H1 (cell line): ENCODE measurements around the gene IFNW1. TPM values are rescaled to one million over a fixed set of nuclear protein-coding genes. Genes with fewer than 3 reads are reported as not detected.

Source experiments
- CTCF ChIA-PET: fragments of 300-600 bp; sonication (Branson Sonifier 250); formaldehyde crosslinking; loops from one replicate; lab custom pipeline; 2021; ENCODE audit not compliant: partially characterized antibody; lab: Charles Lee
- POLR2A ChIA-PET: fragments of 300-600 bp; sonication (Branson Sonifier 250); formaldehyde crosslinking; loops from one replicate; lab custom pipeline; 2021; ENCODE audit warnings: inconsistent platforms; ENCODE audit not compliant: partially characterized antibody; lab: Charles Lee
- DNase-seq, 2 experiments: peaks; one replicate each; pipeline versions ENCODE4 v3.0.0 to v3.0.0-alpha.2; 2010 to 2022; ENCODE audit warnings: low spot score in 2 of 2, low read depth in 1 of 2, mixed read lengths in 1 of 2
- FAIRE-seq: peaks from 2 replicates; lab custom pipeline; 2011; peaks lifted over from hg19 to GRCh38; lab: Jason Lieb, UNC
- H2AFZ ChIP-seq: 2 replicates; pipeline ENCODE4 v1.8.1; 2012; ENCODE audit warnings: low read length, inconsistent platforms
- H2AK5ac ChIP-seq: 2 replicates; pipeline ENCODE4 v1.6.1; 2013; ENCODE audit warnings: low read depth, low read length
- H2BK120ac ChIP-seq: replicated peaks from 2 replicates; pipeline ENCODE3; 2013; ENCODE audit warnings: low read depth, low read length, inconsistent platforms
- H2BK12ac ChIP-seq: 2 replicates; pipeline ENCODE4 v1.6.1; 2013; ENCODE audit warnings: low read depth, low read length
- H2BK15ac ChIP-seq: 2 replicates; pipeline ENCODE4 v1.6.1; 2013; ENCODE audit warnings: low read length
- H2BK20ac ChIP-seq: 2 replicates; pipeline ENCODE4 v1.6.1; 2013; ENCODE audit warnings: low read length
- H2BK5ac ChIP-seq: 2 replicates; pipeline ENCODE4 v1.6.1; 2013; ENCODE audit warnings: low read depth, low read length
- H3K14ac ChIP-seq: 2 replicates; pipeline ENCODE4 v1.6.1; 2013; ENCODE audit warnings: inconsistent platforms; ENCODE audit not compliant: insufficient read length
- H3K18ac ChIP-seq: 2 replicates; pipeline ENCODE4 v1.6.1; 2013; ENCODE audit warnings: low read length; ENCODE audit errors: extremely low read depth
- H3K23ac ChIP-seq: 2 replicates; pipeline ENCODE4 v1.6.1; 2013; ENCODE audit warnings: inconsistent platforms; ENCODE audit not compliant: insufficient read length
- H3K23me2 ChIP-seq: 2 replicates; pipeline ENCODE4 v1.6.1; 2013; ENCODE audit warnings: low read depth, low read length
- H3K27ac ChIP-seq: 2 replicates; pipeline ENCODE4 v1.6.1; 2011; ENCODE audit warnings: low read depth, low read length, inconsistent platforms
- H3K27me3 ChIP-seq, 4 experiments: replicated peaks in 1 of 4; 1 replicate in 1 of 4; 2 replicates in 3 of 4; pipeline versions ENCODE4 v1.6.1 to v1.8.1; 2011 to 2013; ENCODE audit warnings: low read length in 3 of 4, mild to moderate bottlenecking in 3 of 4, inconsistent platforms in 2 of 4, mixed read lengths in 2 of 4, moderate library complexity in 1 of 4; ENCODE audit not compliant: control insufficient read depth in 3 of 4, insufficient read depth in 3 of 4; ENCODE audit errors: extremely low read depth in 1 of 4
- H3K36me3 ChIP-seq, 4 experiments: 2 replicates each; pipeline versions ENCODE4 v1.6.1 to v1.8.1; 2011 to 2013; ENCODE audit warnings: mild to moderate bottlenecking in 4 of 4, low read length in 3 of 4, moderate library complexity in 2 of 4, control low read depth in 1 of 4, inconsistent platforms in 1 of 4; ENCODE audit not compliant: insufficient read depth in 4 of 4, control insufficient read depth in 2 of 4
- H3K4ac ChIP-seq: replicated peaks from 2 replicates; pipeline ENCODE3; 2013; ENCODE audit warnings: low read length, low read depth, mixed read lengths, inconsistent platforms; ENCODE audit not compliant: insufficient read length
- H3K4me1 ChIP-seq, 4 experiments: replicated peaks in 1 of 4; 1 replicate in 1 of 4; 2 replicates in 3 of 4; pipeline versions ENCODE4 v1.6.1 to v1.8.1; 2011 to 2013; ENCODE audit warnings: low read length in 3 of 4, inconsistent platforms in 2 of 4, mixed read lengths in 1 of 4; ENCODE audit not compliant: insufficient read depth in 4 of 4, control insufficient read depth in 3 of 4
- H3K4me2 ChIP-seq, 2 experiments: 2 replicates each; pipeline versions ENCODE4 v1.6.1 to v1.8.1; 2011 to 2013; ENCODE audit warnings: low read depth in 2 of 2, low read length in 2 of 2, control low read depth in 1 of 2, inconsistent platforms in 1 of 2, mild to moderate bottlenecking in 1 of 2; ENCODE audit not compliant: insufficient read depth in 1 of 2
- H3K4me3 ChIP-seq, 4 experiments: fragments of 200-600, 300-600 bp in 1 of 4; sonication (generic), shearing (Covaris generic), sonication (Bioruptor Twin) in 1 of 4; 2 replicates each; pipeline versions ENCODE4 v1.5.1 to v1.8.1; 2011 to 2016; ENCODE audit warnings: low read length in 4 of 4, low read depth in 3 of 4, control low read depth in 2 of 4, inconsistent platforms in 2 of 4, mild to moderate bottlenecking in 2 of 4, mixed read lengths in 1 of 4, moderate library complexity in 1 of 4; ENCODE audit not compliant: insufficient read depth in 2 of 4; ENCODE audit errors: extremely low read depth in 1 of 4
- H3K56ac ChIP-seq: replicated peaks from 2 replicates; pipeline ENCODE3; 2013; ENCODE audit warnings: low read depth, mild to moderate bottlenecking, mixed read lengths, low read length, inconsistent platforms; ENCODE audit not compliant: insufficient read length
- H3K79me1 ChIP-seq: 2 replicates; pipeline ENCODE4 v1.6.1; 2013; ENCODE audit warnings: low read depth, low read length, control low read depth
- H3K79me2 ChIP-seq, 2 experiments: 2 replicates each; pipeline versions ENCODE4 v1.6.1 to v1.8.1; 2012 to 2013; ENCODE audit warnings: low read length in 2 of 2, mild to moderate bottlenecking in 2 of 2, inconsistent platforms in 1 of 2; ENCODE audit not compliant: insufficient read depth in 2 of 2, control insufficient read depth in 1 of 2
- H3K9ac ChIP-seq, 4 experiments: replicated peaks in 1 of 4; 1 replicate in 1 of 4; 2 replicates in 3 of 4; pipeline versions ENCODE4 v1.6.1 to v1.8.1; 2011 to 2013; ENCODE audit warnings: low read depth in 3 of 4, low read length in 3 of 4, control low read depth in 2 of 4, mild to moderate bottlenecking in 2 of 4, moderate library complexity in 2 of 4, inconsistent platforms in 1 of 4; ENCODE audit errors: extremely low read depth in 1 of 4
- H3K9me3 ChIP-seq, 2 experiments: 2 replicates each; pipeline versions ENCODE4 v1.6.1 to v1.8.1; 2012 to 2013; ENCODE audit warnings: mild to moderate bottlenecking in 2 of 2, moderate library complexity in 2 of 2, control low read depth in 1 of 2, inconsistent platforms in 1 of 2, low read depth in 1 of 2, low read length in 1 of 2, mixed read lengths in 1 of 2; ENCODE audit not compliant: insufficient read depth in 2 of 2
- H4K20me1 ChIP-seq, 2 experiments: replicated peaks in 1 of 2; 2 replicates each; pipeline versions ENCODE3 to v1.8.1; 2011 to 2013; ENCODE audit warnings: inconsistent platforms in 2 of 2, low read length in 2 of 2, mild to moderate bottlenecking in 1 of 2; ENCODE audit not compliant: insufficient read depth in 2 of 2, control insufficient read depth in 1 of 2
- H4K5ac ChIP-seq: 2 replicates; pipeline ENCODE4 v1.6.1; 2013; ENCODE audit warnings: low read length, low read depth, mixed read lengths, inconsistent platforms; ENCODE audit not compliant: insufficient read length
- H4K8ac ChIP-seq: 2 replicates; pipeline ENCODE4 v1.8.0; 2013; ENCODE audit warnings: mild to moderate bottlenecking, moderate library complexity, low read length, inconsistent platforms; ENCODE audit not compliant: insufficient read depth; ENCODE audit errors: extremely low read depth
- H4K91ac ChIP-seq: replicated peaks from 2 replicates; pipeline ENCODE3; 2013; ENCODE audit warnings: low read length, mixed read lengths, inconsistent platforms; ENCODE audit not compliant: insufficient read length
- BACH1 ChIP-seq: IDR thresholded peaks from 2 replicates; pipeline ENCODE4 v1.6.1; 2012; ENCODE audit warnings: low read length, improper control_type of control experiment
- CBX8 ChIP-seq: fragments of 300-800, 300-1000 bp; sonication (generic); IDR thresholded peaks from 2 replicates; pipeline ENCODE4 v1.7.1; 2016; ENCODE audit warnings: low read depth, low read length, borderline replicate concordance
- EP300 ChIP-seq, 2 experiments: IDR thresholded peaks; 1 replicate in 1 of 2; 2 replicates in 1 of 2; pipeline ENCODE4 v1.6.1; 2011 to 2012; ENCODE audit warnings: low read depth in 2 of 2, low read length in 2 of 2, mild to moderate bottlenecking in 2 of 2, borderline replicate concordance in 1 of 2, inconsistent platforms in 1 of 2, moderate library complexity in 1 of 2
- HDAC2 ChIP-seq, 2 experiments: fragments of 300-600 bp in 1 of 2; sonication (generic) in 1 of 2; IDR thresholded peaks; 2 replicates each; pipeline ENCODE4 v1.6.1; 2011 to 2012; ENCODE audit warnings: low read depth in 2 of 2, low read length in 2 of 2, mild to moderate bottlenecking in 2 of 2, moderate library complexity in 2 of 2, borderline replicate concordance in 1 of 2, inconsistent platforms in 1 of 2
- SP2 ChIP-seq: IDR thresholded peaks from 2 replicates; pipeline ENCODE4 v1.6.1; 2012; ENCODE audit warnings: mild to moderate bottlenecking, low read length, inconsistent platforms
- TEAD4 ChIP-seq: IDR thresholded peaks from 2 replicates; pipeline ENCODE4 v1.6.1; 2012; ENCODE audit warnings: low read depth, low read length, inconsistent platforms, mixed read lengths
- ZNF274 ChIP-seq: IDR thresholded peaks from 2 replicates; pipeline ENCODE4 v1.7.0; 2012; ENCODE audit warnings: low read length, borderline replicate concordance; ENCODE audit errors: extremely low read depth
- WGBS, 2 experiments: shearing (Covaris generic) in 1 of 2; methylation state at CpG; one replicate each; pipeline versions ENCODE4 v1.1.6 to v1.1.7; 2013 to 2015; ENCODE audit warnings: low lambda C conversion rate in 2 of 2, mixed read lengths in 2 of 2, inconsistent platforms in 1 of 2, low coverage in 1 of 2, missing lambda C conversion rate in 1 of 2; ENCODE audit not compliant: insufficient replicate concordance in 2 of 2, insufficient coverage in 1 of 2, insufficient read length in 1 of 2; ENCODE audit errors: extremely low coverage in 1 of 2, missing lambda C conversion rate in 1 of 2; 5-methylcytosine and 5-hydroxymethylcytosine counted together
- polyA plus RNA-seq, 7 experiments: library from polyadenylated mRNA; depleted of rRNA in 3 of 7; stranded (reverse) in 5 of 7; unstranded in 2 of 7; fragments of >200 nt in 5 of 7; fragments of 200-250 nt in 2 of 7; gene quantifications; 1 replicate in 5 of 7; 2 replicates in 1 of 7; 4 replicates in 1 of 7; pipeline versions ENCODE4 v1.2.1 to v1.2.3, GENCODE V29; 2011 to 2013; ENCODE audit warnings: missing spikeins in 2 of 7, mixed read lengths in 2 of 7
- total RNA-seq: library from RNA; stranded (reverse); fragmentation: NEBNext Ultra II Directional; extraction: Animal tissue kit (Norgen Biotek cat#: 25700); gene quantifications from 2 replicates; pipeline ENCODE4 v1.2.1, GENCODE V29; 2021

Gene IFNW1
- total and polyA plus RNA-seq, 2 of the 8 experiments (the other 6 are each of a cell fraction or from before 2014, with no cell fraction given): not detected

- Histone ChIP-seq H3K27ac (no peak overlapping the region), H3K4ac (no peak overlapping the region), H3K79me1 (no peaks in the 10 kb centered on the region), H3K4me2 (no peak overlapping the region), H3K23ac (no peak overlapping the region), H2AFZ (no peak overlapping the region), H3K23me2 (no peaks in the 10 kb centered on the region), H2BK15ac (no peak overlapping the region), H3K36me3 (no peaks in the 10 kb centered on the region), H2BK120ac (no peak overlapping the region), H3K14ac (no peak overlapping the region)
- TF ChIP-seq TEAD4 (no peak), EP300 (IDR thresholded peaks at IDR 0.05; ENCODE audit: borderline replicate concordance in 1 of 2, low read depth in 2 of 2, low read length in 2 of 2) (no peak), HDAC2 (IDR thresholded peaks at IDR 0.05; ENCODE audit: borderline replicate concordance in 1 of 2, low read depth in 2 of 2, low read length in 2 of 2) (no peak), SP2 (no peak), CBX8 (no peak), BACH1 (no peak), ZNF274 (no peak)
- TF ChIP-seq, all 59 proteins: peak for 0
- Histone ChIP-seq H3K27me3 (no peaks in the 10 kb centered on the region), H4K91ac (no peak overlapping the region), H2AK5ac (no peak overlapping the region), H3K79me2 (no peaks in the 10 kb centered on the region), H3K9ac (no peak overlapping the region), H4K5ac (no peak overlapping the region), H3K4me3 (no peak overlapping the region), H3K56ac (no peak overlapping the region), H2BK12ac (no peak overlapping the region), H3K4me1 (peaks cover 0 to 3% (median 0%) of the 10 kb centered on the region in 4 experiments; a peak in 1 of 7 replicates), H3K18ac (no peak overlapping the region), H4K8ac (no peak overlapping the region), H2BK20ac (no peak overlapping the region), H2BK5ac (no peak overlapping the region), H3K9me3 (no peaks in the 10 kb centered on the region), H4K20me1 (no peaks in the 10 kb centered on the region)
- 85% methylated on average over 2 of the region's 2 CpGs; no CpG with 5 or more reads in 1 of the 2 experiments for WGBS, 2 experiments
- no peak for DNase-seq
- no peak for FAIRE-seq
- CTCF ChIA-PET: no interaction called here
- POLR2A ChIA-PET: no interaction called here
Measured at GRCh38 chr9:21097817-21098216, 43.8 kb downstream of the IFNW1 start.
